Spleen (tissue), 11 donors: ENCODE data around the gene AHNAK. TPM values are rescaled to one million over a fixed set of nuclear protein-coding genes. Genes with fewer than 3 reads are reported as not detected.

Experiments
- DNase-seq: peaks from one replicate; pipeline ENCODE4 v3.0.0-alpha.2; 2020
- H3K27ac ChIP-seq, 8 donors: fragments of 200-600 bp; sonication (generic) in 7 of 8; 1 replicate in 4 of 8; 2 replicates in 4 of 8; pipeline versions ENCODE4 v1.5.0 to v1.8.0; 2016 to 2021; ENCODE audit warnings: inconsistent platforms in 4 of 8, mild to moderate bottlenecking in 4 of 8, moderate library complexity in 1 of 8
- H3K27me3 ChIP-seq, 7 donors: fragments of 200-600 bp; sonication (generic) in 6 of 7; replicated peaks in 1 of 7; 1 replicate in 4 of 7; 2 replicates in 3 of 7; pipeline versions ENCODE4 v1.5.0 to v1.8.0; 2016 to 2021; ENCODE audit warnings: inconsistent platforms in 3 of 7, mild to moderate bottlenecking in 1 of 7
- H3K36me3 ChIP-seq, 6 donors: fragments of 200-600 bp; sonication (generic) in 5 of 6; 1 replicate in 4 of 6; 2 replicates in 2 of 6; pipeline versions ENCODE4 v1.5.0 to v1.8.0; 2016 to 2021; ENCODE audit warnings: inconsistent platforms in 2 of 6
- H3K4me1 ChIP-seq, 6 donors: fragments of 200-600 bp; sonication (generic) in 5 of 6; 1 replicate in 3 of 6; 2 replicates in 3 of 6; pipeline versions ENCODE4 v1.5.0 to v1.8.0; 2016 to 2021; ENCODE audit warnings: inconsistent platforms in 3 of 6
- H3K4me3 ChIP-seq, 8 donors: fragments of 200-600 bp; sonication (generic) in 7 of 8; 1 replicate in 4 of 8; 2 replicates in 4 of 8; pipeline versions ENCODE4 v1.5.0 to v1.8.0; 2016 to 2021; ENCODE audit warnings: inconsistent platforms in 4 of 8, mild to moderate bottlenecking in 4 of 8, moderate library complexity in 2 of 8
- H3K9me3 ChIP-seq, 8 donors: fragments of 200-600 bp; sonication (generic) in 7 of 8; 1 replicate in 4 of 8; 2 replicates in 4 of 8; pipeline versions ENCODE4 v1.5.0 to v1.8.0; 2016 to 2021; ENCODE audit warnings: inconsistent platforms in 4 of 8
- POLR2A ChIP-seq, 3 donors: fragments of 450-650 bp; IDR thresholded peaks; one replicate each; pipeline ENCODE4 v1.5.1; 2017; ENCODE audit warnings: antibody characterized with exemption in 3 of 3, mild to moderate bottlenecking in 1 of 3
- POLR2AphosphoS5 ChIP-seq, 3 donors: sonication (generic); formaldehyde crosslinking; IDR thresholded peaks; one replicate each; pipeline ENCODE4 v1.5.1; 2017; ENCODE audit warnings: antibody characterized with exemption in 3 of 3
- WGBS, 5 donors: extraction: QIAGEN DNeasy Blood & Tissue Kit in 3 of 5; methylation state at CpG; one replicate each; pipeline versions ENCODE4 v1.1.5 to v1.1.7; 2013 to 2018; 5-methylcytosine and 5-hydroxymethylcytosine counted together
- intact Hi-C: fragments of 100-400 bp; cut with DNase I; formaldehyde crosslinking; loops from one replicate; pipeline ENCODE4 v1.15.0; 2023; ENCODE audit warnings: low total_unique reads
- polyA plus RNA-seq, 3 donors: library from polyadenylated mRNA; stranded (reverse); fragments of 200-250 nt; gene quantifications; one replicate each; pipeline ENCODE4 v1.2.1, GENCODE V29; 2013
- total RNA-seq, 7 donors: library from RNA; depleted of rRNA in 3 of 7; stranded (reverse); fragments of >200 nt in 3 of 7; fragmentation: NEBNext Ultra II Directional in 4 of 7; extraction: Animal tissue kit (Norgen Biotek cat#: 25700) in 4 of 7; gene quantifications; one replicate each; pipeline versions ENCODE4 v1.1.0 to v1.2.1, GENCODE V29; 2016 to 2021
- TF ChIP-seq, protein P1 (sequence below), 11 experiments: fragments of 200-600 bp in 7 of 11; fragments of 450-650 bp in 4 of 11; sonication (generic) in 4 of 11; IDR thresholded peaks in 8 of 11; conservative IDR thresholded peaks in 3 of 11; 1 replicate in 7 of 11; 2 replicates in 4 of 11; pipeline versions ENCODE4 v1.4.0 to v1.8.0; 2016 to 2021; ENCODE audit warnings: antibody characterized with exemption in 11 of 11, inconsistent platforms in 4 of 11, mild to moderate bottlenecking in 1 of 11
- donor health status: healthy with polysubstance abuse.
- donor health status: DM: no; HTN: no; CAD: no; lungs with moderate emphysema.
- donor health status: DM: no; HTN: no; CAD: no.
- donor health status: Bipolar disorder and iron deficiency.
- donor health status: healthy.
- donor health status: DM: no; HTN: no; CAD: no.
- donor health status: DM: yes; HTN: yes; CAD: no.

AHNAK gene
- total and polyA plus RNA-seq, 10 donors: 11.8 to 370 (median 259) TPM

DNA sequence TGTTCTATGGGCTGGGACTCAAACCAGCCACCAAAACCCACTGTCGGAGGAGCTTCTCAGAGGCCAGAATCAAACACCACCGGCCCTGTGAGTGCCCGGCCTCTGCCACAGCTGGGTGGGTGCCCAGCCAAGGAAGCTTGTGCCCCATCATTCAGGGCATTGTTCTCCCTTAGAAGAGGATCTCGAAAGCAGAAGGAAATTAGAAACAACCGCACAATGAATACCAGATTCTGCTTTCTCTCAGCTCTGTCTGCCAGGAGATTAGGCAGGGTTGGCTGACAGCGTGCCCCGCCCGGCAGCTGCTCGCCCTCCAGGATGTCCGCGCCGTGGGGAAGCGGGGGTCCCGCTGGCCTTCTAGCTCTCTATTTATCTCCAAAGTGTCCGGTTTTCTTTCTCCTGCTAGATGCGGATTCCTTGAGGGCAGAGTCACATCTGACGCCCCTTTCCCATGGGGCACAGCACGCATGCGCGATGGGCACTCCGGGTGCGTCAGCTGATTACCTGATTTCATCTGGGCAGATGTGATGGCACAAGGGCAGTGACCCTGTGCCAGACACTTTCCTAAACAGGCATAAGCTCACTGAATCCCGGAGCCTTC lies 102.3 kb downstream of the AHNAK start:
- peaks cover 0 to 18% (median 0%) of the 10 kb centered on the region in 7 donors for H3K27me3 ChIP-seq
- peak; percentile 85 for DNase-seq
- H3K4me1 ChIP-seq: peaks cover 7 to 45% (median 26%) of the 10 kb centered on the region in 6 donors
- no peaks in the 10 kb centered on the region for H3K36me3 ChIP-seq
- H3K4me3 ChIP-seq: peak overlapping the region in 7 of 8 donors; percentile 24 to 68 (median 27)
- H3K27ac ChIP-seq: peak overlapping the region; percentile 60 to 91 (median 81)
- WGBS, 5 donors: 10 to 33% (median 23%) methylated on average over 22 to 23 of the region's 23 CpGs
- no peaks in the 10 kb centered on the region for H3K9me3 ChIP-seq
- intact Hi-C loops: no loop called here
- TF ChIP-seq POLR2AphosphoS5 (IDR thresholded peaks at IDR 0.05) (peak; percentile 48 to 67 (median 65)), POLR2A (IDR thresholded peaks at IDR 0.05) (no peak)
- TF ChIP-seq, protein P1, sequence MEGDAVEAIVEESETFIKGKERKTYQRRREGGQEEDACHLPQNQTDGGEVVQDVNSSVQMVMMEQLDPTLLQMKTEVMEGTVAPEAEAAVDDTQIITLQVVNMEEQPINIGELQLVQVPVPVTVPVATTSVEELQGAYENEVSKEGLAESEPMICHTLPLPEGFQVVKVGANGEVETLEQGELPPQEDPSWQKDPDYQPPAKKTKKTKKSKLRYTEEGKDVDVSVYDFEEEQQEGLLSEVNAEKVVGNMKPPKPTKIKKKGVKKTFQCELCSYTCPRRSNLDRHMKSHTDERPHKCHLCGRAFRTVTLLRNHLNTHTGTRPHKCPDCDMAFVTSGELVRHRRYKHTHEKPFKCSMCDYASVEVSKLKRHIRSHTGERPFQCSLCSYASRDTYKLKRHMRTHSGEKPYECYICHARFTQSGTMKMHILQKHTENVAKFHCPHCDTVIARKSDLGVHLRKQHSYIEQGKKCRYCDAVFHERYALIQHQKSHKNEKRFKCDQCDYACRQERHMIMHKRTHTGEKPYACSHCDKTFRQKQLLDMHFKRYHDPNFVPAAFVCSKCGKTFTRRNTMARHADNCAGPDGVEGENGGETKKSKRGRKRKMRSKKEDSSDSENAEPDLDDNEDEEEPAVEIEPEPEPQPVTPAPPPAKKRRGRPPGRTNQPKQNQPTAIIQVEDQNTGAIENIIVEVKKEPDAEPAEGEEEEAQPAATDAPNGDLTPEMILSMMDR (IDR thresholded peaks at IDR 0.05 in 8 of 11, conservative IDR thresholded peaks at IDR 0.05 in 3 of 11): no peak

DNA sequence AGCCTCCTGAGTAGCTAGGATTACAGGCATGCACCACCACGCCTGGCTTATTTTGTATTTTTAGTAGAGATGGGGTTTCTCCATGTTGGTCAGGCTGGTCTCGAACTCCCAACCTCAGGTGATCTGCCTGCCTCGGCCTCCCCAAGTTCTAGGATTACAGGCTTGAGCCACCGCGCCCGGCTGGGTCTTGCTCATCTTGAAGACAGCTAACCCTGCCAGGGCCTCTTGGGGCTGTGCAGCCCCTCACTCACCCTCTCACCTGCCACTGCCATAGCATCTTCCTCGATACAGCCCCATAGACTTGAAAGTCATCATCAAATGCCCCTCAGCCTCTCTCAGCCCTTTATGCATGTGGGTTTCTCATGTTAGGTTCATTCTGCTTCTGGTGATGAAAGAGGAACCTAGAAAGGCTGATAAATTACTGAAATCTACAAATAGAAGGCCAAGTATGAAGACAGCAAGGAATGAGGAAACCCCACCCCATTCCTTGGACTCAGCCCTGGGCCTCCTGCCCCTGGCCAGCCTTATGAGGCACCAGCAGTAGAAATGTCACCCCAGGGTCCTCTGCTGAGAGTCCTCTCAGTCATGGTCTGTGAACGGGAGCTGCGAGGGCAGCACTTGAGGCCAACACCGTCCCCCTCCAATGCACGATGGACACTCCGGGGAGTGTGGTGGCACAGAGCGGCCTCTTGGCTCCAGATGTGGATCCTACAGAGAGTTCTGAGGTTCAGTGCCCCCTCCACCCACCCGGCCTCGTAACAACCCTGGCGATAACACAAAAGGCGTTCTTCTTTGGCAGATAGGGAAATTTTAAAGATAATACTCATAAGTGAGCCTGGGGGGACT lies 103.0 kb downstream of the AHNAK start:
- WGBS, 5 donors: 66 to 84% (median 76%) methylated on average over 16 to 17 of the region's 17 CpGs
- Histone ChIP-seq H3K27me3 (peaks cover 0 to 18% (median 0%) of the 10 kb centered on the region in 7 donors), H3K4me1 (peaks cover 7 to 45% (median 26%) of the 10 kb centered on the region in 6 donors), H3K9me3 (no peaks in the 10 kb centered on the region), H3K27ac (peak overlapping the region; percentile 60 to 91 (median 81)), H3K36me3 (no peaks in the 10 kb centered on the region), H3K4me3 (peak overlapping the region in 4 of 8 donors; percentile 27 to 68 (median 31))
- TF ChIP-seq POLR2A (IDR thresholded peaks at IDR 0.05): no peak
- TF ChIP-seq, protein P1 (IDR thresholded peaks at IDR 0.05 in 8 of 11, conservative IDR thresholded peaks at IDR 0.05 in 3 of 11): no peak
- no peak for TF ChIP-seq POLR2AphosphoS5 (IDR thresholded peaks at IDR 0.05)
- intact Hi-C loops: no loop called here
- DNase-seq: no peak

DNA sequence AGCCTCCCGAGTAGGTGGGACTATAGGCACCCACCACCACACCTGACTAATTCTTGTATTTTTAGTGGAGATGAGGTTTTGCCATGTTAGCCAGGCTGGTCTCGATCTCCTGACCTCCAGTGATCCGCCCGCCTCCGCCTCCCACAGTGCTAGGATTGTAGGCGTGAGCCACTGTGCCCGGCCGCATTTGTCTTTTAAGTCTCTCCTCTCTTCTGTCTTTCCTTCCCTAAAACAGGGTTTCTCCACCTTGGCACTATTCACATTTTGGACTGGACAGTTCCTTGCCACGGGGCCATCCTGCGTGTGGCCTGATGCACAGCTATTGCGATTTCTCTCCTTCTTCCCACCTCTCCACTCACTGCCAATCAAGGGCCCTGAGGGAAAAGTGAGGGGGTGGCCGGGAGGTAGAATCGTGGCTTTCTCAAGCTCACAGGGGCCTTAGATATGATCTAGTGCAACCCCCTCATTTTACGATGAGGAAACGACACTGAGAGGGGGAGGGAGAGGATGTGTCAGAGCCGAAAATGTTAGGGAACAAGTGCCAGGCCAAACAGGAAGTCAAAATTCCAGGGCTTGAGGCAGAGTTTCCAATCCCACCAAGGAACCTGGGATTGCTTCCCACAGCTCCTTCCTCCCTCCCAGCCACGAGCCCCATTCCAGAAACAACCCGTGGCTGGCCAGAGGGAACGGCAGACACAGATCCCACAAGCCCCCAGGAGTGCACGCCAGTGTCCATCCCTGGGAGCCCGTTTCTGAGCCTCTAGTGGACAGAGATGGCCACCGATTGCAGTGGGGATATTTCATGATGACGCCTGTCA lies 106.6 kb downstream of the AHNAK start:
- Histone ChIP-seq H3K36me3 (no peaks in the 10 kb centered on the region), H3K9me3 (no peaks in the 10 kb centered on the region), H3K27ac (peak overlapping the region in 4 of 8 donors; percentile 13 to 56 (median 22)), H3K4me1 (peaks cover 5 to 48% (median 34%) of the 10 kb centered on the region in 6 donors), H3K4me3 (no peak overlapping the region), H3K27me3 (peaks cover 0 to 8% (median 0%) of the 10 kb centered on the region in 7 donors)
- 52 to 63% (median 53%) methylated on average over 23 of the region's 23 CpGs for WGBS, 5 donors
- no peak for DNase-seq
- intact Hi-C loops: no loop called here
- TF ChIP-seq POLR2A (IDR thresholded peaks at IDR 0.05) (no peak), POLR2AphosphoS5 (IDR thresholded peaks at IDR 0.05) (no peak)
- TF ChIP-seq, protein P1 (IDR thresholded peaks at IDR 0.05 in 8 of 11, conservative IDR thresholded peaks at IDR 0.05 in 3 of 11): no peak
